Transverse colon (tissue), 4 donors: ENCODE measurements around the gene POLR3A. TPM values are rescaled to one million over a fixed set of nuclear protein-coding genes. Genes with fewer than 3 reads are reported as not detected.

Experiments
- DNase-seq: peaks from one replicate; pipeline ENCODE4 v3.0.0-alpha.2; 2019
- H3K27ac ChIP-seq, 4 donors: fragments of 200-600 bp; sonication (generic); 2 replicates each; pipeline ENCODE4 v1.5.1; 2016 to 2018; ENCODE audit warnings: inconsistent platforms in 4 of 4
- H3K27me3 ChIP-seq: fragments of 200-600 bp; sonication (generic); 2 replicates; pipeline ENCODE4 v1.5.1; 2017; ENCODE audit warnings: inconsistent platforms
- H3K36me3 ChIP-seq, 4 donors: fragments of 200-600 bp; sonication (generic); 2 replicates each; pipeline ENCODE4 v1.5.1; 2017 to 2019; ENCODE audit warnings: inconsistent platforms in 4 of 4
- H3K4me1 ChIP-seq, 4 donors: fragments of 200-600 bp; sonication (generic); 2 replicates each; pipeline ENCODE4 v1.5.1; 2017 to 2020; ENCODE audit warnings: inconsistent platforms in 4 of 4
- H3K4me3 ChIP-seq, 4 donors: fragments of 200-600 bp; sonication (generic); 1 replicate in 1 of 4; 2 replicates in 3 of 4; pipeline versions ENCODE4 v1.5.1 to v1.6.1; 2017 to 2019; ENCODE audit warnings: inconsistent platforms in 4 of 4
- H3K9me3 ChIP-seq, 2 donors: fragments of 200-600 bp; sonication (generic); 2 replicates each; pipeline ENCODE4 v1.5.1; 2017 to 2019; ENCODE audit warnings: inconsistent platforms in 2 of 2
- CTCF ChIP-seq, 5 experiments: fragments of 200-600 bp in 3 of 5; fragments of 450-650 bp in 2 of 5; sonication (generic) in 3 of 5; IDR thresholded peaks; 1 replicate in 2 of 5; 2 replicates in 3 of 5; pipeline ENCODE4 v1.5.1; 2016 to 2017; ENCODE audit warnings: antibody characterized with exemption in 5 of 5, inconsistent platforms in 3 of 5, mild to moderate bottlenecking in 2 of 5, moderate library complexity in 1 of 5
- EP300 ChIP-seq: sonication (generic); formaldehyde crosslinking; IDR thresholded peaks from one replicate; pipeline ENCODE4 v1.6.1; 2017; ENCODE audit warnings: antibody characterized with exemption, low read depth
- POLR2A ChIP-seq: fragments of 450-650 bp; IDR thresholded peaks from one replicate; pipeline ENCODE4 v1.6.1; 2016; ENCODE audit warnings: antibody characterized with exemption, mild to moderate bottlenecking, moderate library complexity
- POLR2AphosphoS5 ChIP-seq, 3 donors: sonication (generic); formaldehyde crosslinking; IDR thresholded peaks; one replicate each; pipeline ENCODE4 v1.6.1; 2016; ENCODE audit warnings: antibody characterized with exemption in 3 of 3
- WGBS, 2 donors: methylation state at CpG; one replicate each; pipeline ENCODE4 v1.1.5; 2018; ENCODE audit warnings: low coverage in 1 of 2; 5-methylcytosine and 5-hydroxymethylcytosine counted together
- in situ Hi-C, 4 donors: fragments of 200-750 bp; cut with MboI; loops; one replicate each; pipeline versions ENCODE4 v1.15.0 to v1.15.1; 2017; ENCODE audit warnings: low sequenced_read_pairs in 3 of 4, low pct_ligation_motif_present in 1 of 4, low pct_unique_long_range_greater_than_20kb in 1 of 4
- intact Hi-C: fragments of 100-400 bp; cut with DNase I; formaldehyde crosslinking; loops from one replicate; pipeline ENCODE4 v1.15.1; 2023; ENCODE audit warnings: low total_unique reads
- total RNA-seq, 4 donors: library from RNA; depleted of rRNA; stranded (reverse); fragments of >200 nt; gene quantifications; one replicate each; pipeline ENCODE4 v1.1.0, GENCODE V29; 2016

Gene POLR3A
- total RNA-seq, 4 donors from 2014 or later = 8.0 to 16.8 (median 13.1) TPM

- WGBS, 2 donors = 89 to 91% methylated on average over 3 to 5 of the region's 5 CpGs
- Histone ChIP-seq H3K36me3 (peaks cover 0 to 95% (median 48%) of the 10 kb centered on the region in 4 donors), H3K27ac (no peak overlapping the region), H3K9me3 (no peaks in the 10 kb centered on the region), H3K4me1 (no peaks in the 10 kb centered on the region), H3K27me3 (no peaks in the 10 kb centered on the region), H3K4me3 (no peak overlapping the region)
- TF ChIP-seq POLR2AphosphoS5 (IDR thresholded peaks at IDR 0.05) (no peak), CTCF (IDR thresholded peaks at IDR 0.05) (no peak), POLR2A (no peak), EP300 (no peak)
- DNase-seq = no peak
- in situ Hi-C loops = loop anchor here in 1 of 4 donors (25.0 kb wide), 1 partner anchor 181 kb away; no protein-coding TSS in a partner anchor
- intact Hi-C loops = no loop called here
Measured at GRCh38 chr10:78017856-78018255, 11.5 kb downstream of the POLR3A start.

- no peaks in the 10 kb centered on the region for H3K9me3 ChIP-seq
- no peaks in the 10 kb centered on the region for H3K27me3 ChIP-seq
- WGBS, 2 donors = 86 to 90% methylated on average over 5 of the region's 5 CpGs
- in situ Hi-C loops = loop anchor here in 1 of 4 donors (25.0 kb wide), 1 partner anchor 178 kb away; no protein-coding TSS in a partner anchor
- H3K4me3 ChIP-seq = no peak overlapping the region
- H3K36me3 ChIP-seq = peaks cover 0 to 95% (median 47%) of the 10 kb centered on the region in 4 donors
- H3K4me1 ChIP-seq = no peaks in the 10 kb centered on the region
- intact Hi-C loops = no loop called here
- no peak for TF ChIP-seq EP300
- no peak for TF ChIP-seq POLR2AphosphoS5 (IDR thresholded peaks at IDR 0.05)
- no peak for TF ChIP-seq POLR2A
- no peak for TF ChIP-seq CTCF (IDR thresholded peaks at IDR 0.05)
- no peak overlapping the region for H3K27ac ChIP-seq
- no peak for DNase-seq
Measured at GRCh38 chr10:78015546-78015945, 13.8 kb downstream of the POLR3A start.

GRCh38 chr10:78013564-78013963 is 15.8 kb downstream of the POLR3A start:
- H3K4me1 ChIP-seq = no peaks in the 10 kb centered on the region
- intact Hi-C loops = no loop called here
- in situ Hi-C loops = loop anchor here in 1 of 4 donors (25.0 kb wide), 1 partner anchor 176 kb away; no protein-coding TSS in a partner anchor
- H3K4me3 ChIP-seq = no peak overlapping the region
- 86% methylated on average over 1 of the region's 1 CpG; no CpG with 5 or more reads in 1 of the 2 donors for WGBS, 2 donors
- H3K9me3 ChIP-seq = no peaks in the 10 kb centered on the region
- peaks cover 0 to 88% (median 37%) of the 10 kb centered on the region in 4 donors for H3K36me3 ChIP-seq
- no peak overlapping the region for H3K27ac ChIP-seq
- DNase-seq = no peak
- no peak for TF ChIP-seq EP300
- no peak for TF ChIP-seq POLR2A
- no peak for TF ChIP-seq POLR2AphosphoS5 (IDR thresholded peaks at IDR 0.05)
- no peak for TF ChIP-seq CTCF (IDR thresholded peaks at IDR 0.05)
- no peaks in the 10 kb centered on the region for H3K27me3 ChIP-seq

GRCh38 chr10:78011065-78011464 is 18.2 kb downstream of the POLR3A start:
- Histone ChIP-seq H3K4me3 (no peak overlapping the region), H3K27me3 (no peaks in the 10 kb centered on the region), H3K36me3 (peaks cover 0 to 87% (median 34%) of the 10 kb centered on the region in 4 donors), H3K27ac (no peak overlapping the region), H3K9me3 (no peaks in the 10 kb centered on the region), H3K4me1 (no peaks in the 10 kb centered on the region)
- TF ChIP-seq POLR2A (no peak), POLR2AphosphoS5 (IDR thresholded peaks at IDR 0.05) (no peak), CTCF (IDR thresholded peaks at IDR 0.05) (no peak), EP300 (no peak)
- intact Hi-C loops = no loop called here
- in situ Hi-C loops = loop anchor here in 1 of 4 donors (25.0 kb wide), 1 partner anchor 174 kb away; no protein-coding TSS in a partner anchor
- no peak for DNase-seq
- 87 to 94% methylated on average over 3 to 4 of the region's 4 CpGs for WGBS, 2 donors
